Measurements from ENCODE around the gene PTPA. TPM values are rescaled to one million over a fixed set of nuclear protein-coding genes. Genes with fewer than 3 reads are reported as not detected.

The PTPA gene
- total RNA-seq, 4 donors from 2014 or later = 59.1 to 108 (median 83.8) TPM

- DNase-seq (ENCODE audit: low spot score in 2 of 2) = no peak
- TF ChIP-seq CTCF (IDR thresholded peaks at IDR 0.05) = no peak
- no peak overlapping the region for H3K4me3 ChIP-seq
- 86% methylated on average over 12 of the region's 12 CpGs for WGBS
- H3K4me1 ChIP-seq = no peaks in the 10 kb centered on the region
- no peaks in the 10 kb centered on the region for H3K9me3 ChIP-seq
- H3K27me3 ChIP-seq = no peaks in the 10 kb centered on the region
- peaks cover 37% of the 10 kb centered on the region for H3K36me3 ChIP-seq
- no peak overlapping the region for H3K27ac ChIP-seq
These were observed 15.3 kb upstream of the PTPA start for GRCh38 chr9:129095908-129096307.

- no peak for DNase-seq (ENCODE audit: low spot score in 2 of 2)
- H3K9me3 ChIP-seq = no peaks in the 10 kb centered on the region
- no peak overlapping the region for H3K27ac ChIP-seq
- H3K4me3 ChIP-seq = no peak overlapping the region
- peaks cover 5% of the 10 kb centered on the region for H3K4me1 ChIP-seq
- no peaks in the 10 kb centered on the region for H3K27me3 ChIP-seq
- peaks cover 37% of the 10 kb centered on the region for H3K36me3 ChIP-seq
- 89% methylated on average over 13 of the region's 16 CpGs for WGBS
- no peak for TF ChIP-seq POLR2A (IDR thresholded peaks at IDR 0.05)
- no peak for TF ChIP-seq CTCF (IDR thresholded peaks at IDR 0.05)
- TF ChIP-seq EP300 (IDR thresholded peaks at IDR 0.05) = no peak
- no peak for TF ChIP-seq POLR2AphosphoS5 (IDR thresholded peaks at IDR 0.05)
These were observed 13.4 kb upstream of the PTPA start for GRCh38 chr9:129097671-129098306.

- 89% methylated on average over 9 of the region's 11 CpGs for WGBS
- H3K27me3 ChIP-seq = no peaks in the 10 kb centered on the region
- peaks cover 37% of the 10 kb centered on the region for H3K36me3 ChIP-seq
- H3K27ac ChIP-seq = no peak overlapping the region
- no peaks in the 10 kb centered on the region for H3K9me3 ChIP-seq
- no peak for TF ChIP-seq POLR2AphosphoS5 (IDR thresholded peaks at IDR 0.05)
- no peak for TF ChIP-seq POLR2A (IDR thresholded peaks at IDR 0.05)
- no peak for TF ChIP-seq EP300 (IDR thresholded peaks at IDR 0.05)
- TF ChIP-seq CTCF (IDR thresholded peaks at IDR 0.05) = no peak
- no peak for DNase-seq (ENCODE audit: low spot score in 2 of 2)
- no peak overlapping the region for H3K4me3 ChIP-seq
- H3K4me1 ChIP-seq = peaks cover 11% of the 10 kb centered on the region
These were observed 12.9 kb upstream of the PTPA start for GRCh38 chr9:129098328-129098727.

GRCh38 chr9:129100383-129101169 lies 10.6 kb upstream of the PTPA start:
- 100% methylated on average over 2 of the region's 28 CpGs for WGBS
- Histone ChIP-seq H3K4me3 (no peak overlapping the region), H3K27me3 (no peaks in the 10 kb centered on the region), H3K9me3 (no peaks in the 10 kb centered on the region), H3K27ac (no peak overlapping the region), H3K36me3 (peaks cover 29% of the 10 kb centered on the region), H3K4me1 (peaks cover 15% of the 10 kb centered on the region)
- TF ChIP-seq EP300 (IDR thresholded peaks at IDR 0.05) (no peak), POLR2AphosphoS5 (IDR thresholded peaks at IDR 0.05) (no peak), CTCF (IDR thresholded peaks at IDR 0.05) (no peak), POLR2A (IDR thresholded peaks at IDR 0.05) (no peak)
- DNase-seq (ENCODE audit: low spot score in 2 of 2) = no peak

- Histone ChIP-seq H3K27me3 (no peaks in the 10 kb centered on the region), H3K27ac (no peak overlapping the region), H3K4me3 (no peak overlapping the region), H3K4me1 (peaks cover 15% of the 10 kb centered on the region), H3K9me3 (no peaks in the 10 kb centered on the region), H3K36me3 (peaks cover 22% of the 10 kb centered on the region)
- no peak for DNase-seq (ENCODE audit: low spot score in 2 of 2)
- TF ChIP-seq EP300 (IDR thresholded peaks at IDR 0.05) (no peak), POLR2A (IDR thresholded peaks at IDR 0.05) (no peak), CTCF (IDR thresholded peaks at IDR 0.05) (no peak), POLR2AphosphoS5 (IDR thresholded peaks at IDR 0.05) (no peak)
- 96% methylated on average over 7 of the region's 7 CpGs for WGBS
These were observed 9.9 kb upstream of the PTPA start for GRCh38 chr9:129101279-129101678.
